Measurements from ENCODE around the gene SLC4A3. TPM values are rescaled to one million over a fixed set of nuclear protein-coding genes. Genes with fewer than 3 reads are reported as not detected.

Gene SLC4A3
- total RNA-seq, 1 experiment from 2014 or later: 23.0 TPM

DNA sequence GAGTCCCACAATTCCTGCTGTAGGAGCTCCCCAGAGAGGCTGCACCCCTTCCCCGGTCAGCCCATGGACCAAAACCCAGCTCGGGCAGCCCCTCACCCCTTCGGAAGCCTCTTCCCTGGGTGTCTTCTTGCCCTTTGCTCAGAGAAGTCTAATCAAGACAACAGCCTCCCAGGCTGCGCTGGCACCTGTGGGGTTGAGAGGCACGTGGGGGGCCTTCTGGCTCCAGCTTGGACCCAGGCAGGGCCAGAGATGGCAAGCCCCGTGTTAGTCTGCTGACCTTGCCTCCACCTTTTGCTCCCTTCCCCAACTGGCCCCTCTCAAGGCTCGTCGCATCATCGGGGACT, 10.4 kb downstream of the SLC4A3 start:
- Histone ChIP-seq H3K27me3 (ENCODE audit: insufficient read depth, low read length) (no peaks in the 10 kb centered on the region), H3K9me2 (ENCODE audit: insufficient read depth) (no peaks in the 10 kb centered on the region), H3K27ac (ENCODE audit: low read depth, low read length) (no peak overlapping the region), H2AFZ (ENCODE audit: low read depth, low read length, poor library complexity, severe bottlenecking) (no peak overlapping the region), H4K20me1 (ENCODE audit: insufficient read depth) (no peaks in the 10 kb centered on the region), H3K4me3 (replicated peaks in 1 of 2; ENCODE audit: low read depth in 1 of 2, low read length in 2 of 2) (no peak overlapping the region), H3K9ac (ENCODE audit: low read length) (no peak overlapping the region), H3K4me2 (ENCODE audit: low read length) (no peak overlapping the region), H3K36me3 (ENCODE audit: control insufficient read depth in 1 of 2, insufficient read depth in 2 of 2, low read length in 2 of 2) (peaks cover 2 to 24% of the 10 kb centered on the region in 2 experiments; a peak in 2 of 4 replicates), H3K4me1 (ENCODE audit: control insufficient read depth in 1 of 2, insufficient read depth in 2 of 2, low read length in 2 of 2) (peaks cover 2 to 13% of the 10 kb centered on the region in 2 experiments), H3K9me3 (ENCODE audit: control insufficient read depth in 1 of 2, insufficient read depth in 1 of 2, low read depth in 1 of 2, low read length in 2 of 2) (no peaks in the 10 kb centered on the region), H3K79me2 (ENCODE audit: insufficient read depth, low read length) (no peaks in the 10 kb centered on the region)
- intact Hi-C loops (cut with micrococcal nuclease): no loop called here
- ChIA-PET RAD21 (ENCODE audit: low non-redundant PET in 1 of 2, low total read pairs in 2 of 2, uncharacterized antibody in 2 of 2, unreplicated experiment in 2 of 2) (no interaction called here), CTCF (no interaction called here), POLR2A (no interaction called here)
- no peak for ATAC-seq
- DNase-seq (ENCODE audit: low read depth, low spot score): no peak
- BruUV-seq (replicated peaks): no TSS peak
- TF ChIP-seq YY1 (IDR thresholded peaks at IDR 0.05; ENCODE audit: extremely low read depth, insufficient replicate concordance, low read depth, low read length): no peak
- TF ChIP-seq ZFX (IDR thresholded peaks at IDR 0.05): no peak
- TF ChIP-seq ZNF274 (IDR thresholded peaks at IDR 0.05; ENCODE audit: low read depth, low read length): no peak
- no peak for TF ChIP-seq TCF7L2 (IDR thresholded peaks at IDR 0.05; ENCODE audit: borderline replicate concordance, extremely low read depth, insufficient read depth, insufficient read length)
- TF ChIP-seq SP1 (IDR thresholded peaks at IDR 0.05; ENCODE audit: low read depth): no peak
- TF ChIP-seq, protein P1, sequence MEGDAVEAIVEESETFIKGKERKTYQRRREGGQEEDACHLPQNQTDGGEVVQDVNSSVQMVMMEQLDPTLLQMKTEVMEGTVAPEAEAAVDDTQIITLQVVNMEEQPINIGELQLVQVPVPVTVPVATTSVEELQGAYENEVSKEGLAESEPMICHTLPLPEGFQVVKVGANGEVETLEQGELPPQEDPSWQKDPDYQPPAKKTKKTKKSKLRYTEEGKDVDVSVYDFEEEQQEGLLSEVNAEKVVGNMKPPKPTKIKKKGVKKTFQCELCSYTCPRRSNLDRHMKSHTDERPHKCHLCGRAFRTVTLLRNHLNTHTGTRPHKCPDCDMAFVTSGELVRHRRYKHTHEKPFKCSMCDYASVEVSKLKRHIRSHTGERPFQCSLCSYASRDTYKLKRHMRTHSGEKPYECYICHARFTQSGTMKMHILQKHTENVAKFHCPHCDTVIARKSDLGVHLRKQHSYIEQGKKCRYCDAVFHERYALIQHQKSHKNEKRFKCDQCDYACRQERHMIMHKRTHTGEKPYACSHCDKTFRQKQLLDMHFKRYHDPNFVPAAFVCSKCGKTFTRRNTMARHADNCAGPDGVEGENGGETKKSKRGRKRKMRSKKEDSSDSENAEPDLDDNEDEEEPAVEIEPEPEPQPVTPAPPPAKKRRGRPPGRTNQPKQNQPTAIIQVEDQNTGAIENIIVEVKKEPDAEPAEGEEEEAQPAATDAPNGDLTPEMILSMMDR (IDR thresholded peaks at IDR 0.05 in 2 of 3, conservative IDR thresholded peaks at IDR 0.05 in 1 of 3; ENCODE audit: borderline replicate concordance in 1 of 3, insufficient read depth in 1 of 3, low read depth in 2 of 3, low read length in 2 of 3): no peak
- TF ChIP-seq RAD21 (IDR thresholded peaks at IDR 0.05; ENCODE audit: low read depth): no peak
- TF ChIP-seq SRF (IDR thresholded peaks at IDR 0.05; ENCODE audit: low read depth): no peak
- no peak for TF ChIP-seq CEBPB (IDR thresholded peaks at IDR 0.05; ENCODE audit: low read depth)
- TF ChIP-seq, protein P2, sequence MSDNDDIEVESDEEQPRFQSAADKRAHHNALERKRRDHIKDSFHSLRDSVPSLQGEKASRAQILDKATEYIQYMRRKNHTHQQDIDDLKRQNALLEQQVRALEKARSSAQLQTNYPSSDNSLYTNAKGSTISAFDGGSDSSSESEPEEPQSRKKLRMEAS (IDR thresholded peaks at IDR 0.05): no peak
- no peak for TF ChIP-seq SIN3A (IDR thresholded peaks at IDR 0.05; ENCODE audit: low read depth)
- no peak for TF ChIP-seq FOSL1 (IDR thresholded peaks at IDR 0.05; ENCODE audit: low read depth)
- no peak for TF ChIP-seq EZH2phosphoT487 (IDR thresholded peaks at IDR 0.05; ENCODE audit: borderline replicate concordance)
- no peak for TF ChIP-seq POLR2AphosphoS5 (IDR thresholded peaks at IDR 0.05; ENCODE audit: low read depth, low read length)
- TF ChIP-seq ELF1 (IDR thresholded peaks at IDR 0.05; ENCODE audit: borderline replicate concordance, low read depth): no peak

Measured in HCT116 (cell line).